ENCODE data around the gene MMRN2. TPM values are rescaled to one million over a fixed set of nuclear protein-coding genes. Genes with fewer than 3 reads are reported as not detected.
"Not testable (repeated sequence)": the region's sequence is repeated elsewhere in the genome, so short reads cannot be mapped to it uniquely, and the experiment has no call there.

Gene MMRN2
- total RNA-seq (2014; rRNA removed; shearing (Covaris generic)) (not detected in 2 replicates), total RNA-seq (2022) (not detected in 2 replicates), Bru-seq, nascent RNA (percentile 2 among the genes with signal in this experiment), BruChase-seq, experiment 1, labeled RNA remaining after a 6-hour chase (not detected), BruChase-seq, experiment 2, labeled RNA remaining after a 2-hour chase (not detected)
- long read RNA-seq: 0 reads

DNA sequence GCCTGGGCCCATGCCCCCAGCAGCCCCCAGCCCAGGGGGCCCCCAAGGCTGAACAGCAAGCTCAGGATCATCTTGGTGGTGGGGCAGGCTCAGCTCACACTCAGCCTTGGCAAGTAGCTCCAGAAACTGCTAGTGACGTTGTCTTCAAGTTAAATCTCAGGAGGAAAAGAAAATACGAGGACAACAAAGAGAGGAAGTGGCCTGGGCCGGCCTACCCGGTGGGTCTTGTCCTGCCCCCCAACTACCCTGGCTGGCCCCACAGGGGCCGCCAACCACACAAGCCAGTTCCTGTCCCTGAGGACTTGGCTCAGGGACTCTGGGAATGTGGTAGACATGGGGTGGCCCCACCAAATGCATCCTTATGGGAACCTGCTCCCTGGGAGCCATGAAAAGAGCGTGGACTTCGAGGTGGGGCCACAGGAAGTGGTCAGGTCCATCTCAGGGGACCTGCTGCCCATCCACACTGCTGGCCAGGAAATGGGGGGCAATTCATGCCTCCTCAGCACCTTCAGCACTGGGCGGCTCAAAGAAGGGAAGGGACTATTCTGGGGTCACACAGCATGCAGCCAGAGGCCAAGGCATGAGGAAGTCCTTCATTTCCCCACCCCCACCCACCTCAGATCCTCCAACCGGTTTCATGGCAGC is at the start of gene MMRN2:
Gene MMRN2, minus strand, starts transcription at position 145 of the 645 bp plus-strand sequence. Its CDS starts 74 bp downstream, at position 71.
- H3K4me1 ChIP-seq (ENCODE audit: insufficient read depth, low read length, poor library complexity, severe bottlenecking): no peaks in the 10 kb centered on the region
- BruUV-seq (replicated peaks): no TSS peak
- ChIA-PET CTCF (ENCODE audit: unreplicated experiment) (no interaction called here), POLR2A (no interaction called here)
- intact Hi-C loops (cut with micrococcal nuclease; ENCODE audit: unreplicated experiment): no loop called here
- no peak within 1 kb of the TSS for H2AFZ ChIP-seq (ENCODE audit: low read length)
- H3K36me3 ChIP-seq (ENCODE audit: insufficient read depth, low read length): no peaks in the 10 kb centered on the region
- no peak within 1 kb of the TSS for H3K27ac ChIP-seq (ENCODE audit: low read depth, low read length, poor library complexity, severe bottlenecking)
- no peaks in the 10 kb centered on the region for H4K20me1 ChIP-seq (ENCODE audit: insufficient read depth, low read length)
- no peak within 1 kb of the TSS for H3K4me3 ChIP-seq (ENCODE audit: low read depth, low read length, poor library complexity, severe bottlenecking)
- no peak for DNase-seq (ENCODE audit: low spot score)
- no peaks in the 10 kb centered on the region for H3K9me3 ChIP-seq (ENCODE audit: low read length)
- H3K4me2 ChIP-seq (ENCODE audit: low read length): no peak within 1 kb of the TSS
- H3K79me2 ChIP-seq (ENCODE audit: insufficient read depth, low read depth, low read length): no peaks in the 10 kb centered on the region
- no peaks in the 10 kb centered on the region for H3K9me2 ChIP-seq (ENCODE audit: insufficient read depth, low read length)
- no peak for TF ChIP-seq EZH2phosphoT487 (IDR thresholded peaks at IDR 0.05; ENCODE audit: borderline replicate concordance, low read depth, low read length)
- TF ChIP-seq, protein P1, sequence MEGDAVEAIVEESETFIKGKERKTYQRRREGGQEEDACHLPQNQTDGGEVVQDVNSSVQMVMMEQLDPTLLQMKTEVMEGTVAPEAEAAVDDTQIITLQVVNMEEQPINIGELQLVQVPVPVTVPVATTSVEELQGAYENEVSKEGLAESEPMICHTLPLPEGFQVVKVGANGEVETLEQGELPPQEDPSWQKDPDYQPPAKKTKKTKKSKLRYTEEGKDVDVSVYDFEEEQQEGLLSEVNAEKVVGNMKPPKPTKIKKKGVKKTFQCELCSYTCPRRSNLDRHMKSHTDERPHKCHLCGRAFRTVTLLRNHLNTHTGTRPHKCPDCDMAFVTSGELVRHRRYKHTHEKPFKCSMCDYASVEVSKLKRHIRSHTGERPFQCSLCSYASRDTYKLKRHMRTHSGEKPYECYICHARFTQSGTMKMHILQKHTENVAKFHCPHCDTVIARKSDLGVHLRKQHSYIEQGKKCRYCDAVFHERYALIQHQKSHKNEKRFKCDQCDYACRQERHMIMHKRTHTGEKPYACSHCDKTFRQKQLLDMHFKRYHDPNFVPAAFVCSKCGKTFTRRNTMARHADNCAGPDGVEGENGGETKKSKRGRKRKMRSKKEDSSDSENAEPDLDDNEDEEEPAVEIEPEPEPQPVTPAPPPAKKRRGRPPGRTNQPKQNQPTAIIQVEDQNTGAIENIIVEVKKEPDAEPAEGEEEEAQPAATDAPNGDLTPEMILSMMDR (conservative IDR thresholded peaks at IDR 0.05; ENCODE audit: low read length): no peak

- DNase-seq (ENCODE audit: low spot score); H3K36me3 ChIP-seq (ENCODE audit: insufficient read depth, low read length); POLR2A ChIA-PET; H3K79me2 ChIP-seq (ENCODE audit: insufficient read depth, low read depth, low read length); H3K4me3 ChIP-seq (ENCODE audit: low read depth, low read length, poor library complexity, severe bottlenecking); H4K20me1 ChIP-seq (ENCODE audit: insufficient read depth, low read length); H2AFZ ChIP-seq (ENCODE audit: low read length); CTCF ChIA-PET (ENCODE audit: unreplicated experiment); H3K4me1 ChIP-seq (ENCODE audit: insufficient read depth, low read length, poor library complexity, severe bottlenecking); H3K27ac ChIP-seq (ENCODE audit: low read depth, low read length, poor library complexity, severe bottlenecking); H3K9me2 ChIP-seq (ENCODE audit: insufficient read depth, low read length); H3K4me2 ChIP-seq (ENCODE audit: low read length); H3K9me3 ChIP-seq (ENCODE audit: low read length); intact Hi-C loops (cut with micrococcal nuclease; ENCODE audit: unreplicated experiment); BruUV-seq (replicated peaks): not testable (repeated sequence)
These were observed 49.7 kb upstream of the MMRN2 start for GRCh38 chr10:87007124-87007523.

- no peak overlapping the region for H3K27ac ChIP-seq (ENCODE audit: low read depth, low read length, poor library complexity, severe bottlenecking)
- no peaks in the 10 kb centered on the region for H3K4me1 ChIP-seq (ENCODE audit: insufficient read depth, low read length, poor library complexity, severe bottlenecking)
- ChIA-PET POLR2A (no interaction called here), CTCF (ENCODE audit: unreplicated experiment) (no interaction called here)
- BruUV-seq (replicated peaks): no TSS peak
- no peak for DNase-seq (ENCODE audit: low spot score)
- no peaks in the 10 kb centered on the region for H4K20me1 ChIP-seq (ENCODE audit: insufficient read depth, low read length)
- H3K4me3 ChIP-seq (ENCODE audit: low read depth, low read length, poor library complexity, severe bottlenecking): no peak overlapping the region
- intact Hi-C loops (cut with micrococcal nuclease; ENCODE audit: unreplicated experiment): no loop called here
- no peak overlapping the region for H3K4me2 ChIP-seq (ENCODE audit: low read length)
- TF ChIP-seq, protein P1 (conservative IDR thresholded peaks at IDR 0.05; ENCODE audit: low read length): no peak
- TF ChIP-seq EZH2phosphoT487 (IDR thresholded peaks at IDR 0.05; ENCODE audit: borderline replicate concordance, low read depth, low read length): no peak
- H2AFZ ChIP-seq (ENCODE audit: low read length): no peak overlapping the region
- no peaks in the 10 kb centered on the region for H3K9me2 ChIP-seq (ENCODE audit: insufficient read depth, low read length)
- H3K9me3 ChIP-seq (ENCODE audit: low read length): no peaks in the 10 kb centered on the region
- no peaks in the 10 kb centered on the region for H3K36me3 ChIP-seq (ENCODE audit: insufficient read depth, low read length)
- no peaks in the 10 kb centered on the region for H3K79me2 ChIP-seq (ENCODE audit: insufficient read depth, low read depth, low read length)
These were observed 43.1 kb upstream of the MMRN2 start for GRCh38 chr10:87000491-87000890.

- H3K79me2 ChIP-seq (ENCODE audit: insufficient read depth, low read depth, low read length); POLR2A ChIA-PET; H3K4me1 ChIP-seq (ENCODE audit: insufficient read depth, low read length, poor library complexity, severe bottlenecking); H3K27ac ChIP-seq (ENCODE audit: low read depth, low read length, poor library complexity, severe bottlenecking); DNase-seq (ENCODE audit: low spot score); H3K36me3 ChIP-seq (ENCODE audit: insufficient read depth, low read length); H2AFZ ChIP-seq (ENCODE audit: low read length); H3K9me3 ChIP-seq (ENCODE audit: low read length); intact Hi-C loops (cut with micrococcal nuclease; ENCODE audit: unreplicated experiment); H3K9me2 ChIP-seq (ENCODE audit: insufficient read depth, low read length); H3K4me2 ChIP-seq (ENCODE audit: low read length); BruUV-seq (replicated peaks); CTCF ChIA-PET (ENCODE audit: unreplicated experiment); H3K4me3 ChIP-seq (ENCODE audit: low read depth, low read length, poor library complexity, severe bottlenecking); H4K20me1 ChIP-seq (ENCODE audit: insufficient read depth, low read length): not testable (repeated sequence)
These were observed 42.5 kb upstream of the MMRN2 start for GRCh38 chr10:86999802-87000403.

All from OCI-LY7 (cell line).